GM19372 (cell line): ENCODE measurements around the gene PDK2.

ENCODE experiments used
- ATAC-seq: cut with Tn5 transposase; IDR thresholded peaks from one replicate; pipeline ENCODE4 v1.9.1; 2021; ENCODE audit warnings: mild to moderate bottlenecking, low read depth, moderate library complexity; ENCODE audit not compliant: unreplicated experiment

PDK2 gene

DNA sequence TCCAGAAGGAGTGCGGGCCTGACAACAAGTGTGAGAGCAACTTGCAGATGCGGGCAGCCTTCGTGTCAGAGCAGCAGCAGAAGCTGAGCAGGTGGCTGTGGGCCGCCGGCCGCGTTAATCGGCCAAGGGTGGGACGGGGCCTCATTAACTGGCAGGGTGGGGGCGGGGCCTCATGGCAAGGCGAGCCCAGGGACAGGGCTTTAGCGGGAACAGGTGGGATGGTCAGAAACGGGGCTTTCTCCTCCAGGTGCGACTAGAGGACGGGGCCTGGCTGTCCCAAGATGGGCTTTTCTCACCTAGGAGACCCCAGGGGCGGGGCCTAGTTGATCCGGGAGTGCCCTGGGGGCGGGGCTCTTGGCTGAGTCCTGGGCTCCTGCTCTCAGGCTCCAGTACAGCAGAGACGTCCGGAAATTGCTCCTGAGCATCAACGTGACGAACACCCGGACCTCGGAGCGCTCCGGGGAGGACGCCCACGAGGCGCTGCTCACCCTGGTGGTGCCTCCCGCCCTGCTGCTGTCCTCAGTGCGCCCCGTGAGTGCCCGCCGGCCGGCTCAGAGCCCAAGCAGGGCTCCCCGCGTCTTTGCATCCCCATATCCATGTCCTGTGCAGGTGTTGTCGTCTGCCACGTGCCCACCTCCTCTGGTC is 18.4 kb upstream of the PDK2 start:
- ATAC-seq: no peak

DNA sequence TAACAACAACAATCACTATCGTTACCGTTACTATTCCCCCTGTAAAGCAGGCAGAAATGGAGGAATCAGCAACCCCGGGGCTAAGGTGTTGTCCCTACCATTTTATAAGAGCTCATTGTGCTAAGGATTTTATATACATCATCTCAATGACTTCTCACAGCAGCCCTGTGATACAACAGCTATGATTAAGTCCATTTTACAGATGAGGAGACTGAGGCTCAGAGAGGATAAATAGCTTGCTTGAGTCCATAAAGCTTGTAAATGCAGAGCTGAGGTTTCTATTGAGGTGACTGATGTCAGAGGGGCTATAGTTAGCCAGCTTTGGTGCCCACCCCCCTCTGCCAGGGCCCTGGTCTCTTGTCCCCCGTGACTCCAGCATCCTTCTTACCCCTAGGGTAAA is 16.7 kb upstream of the PDK2 start:
- ATAC-seq: no peak

DNA sequence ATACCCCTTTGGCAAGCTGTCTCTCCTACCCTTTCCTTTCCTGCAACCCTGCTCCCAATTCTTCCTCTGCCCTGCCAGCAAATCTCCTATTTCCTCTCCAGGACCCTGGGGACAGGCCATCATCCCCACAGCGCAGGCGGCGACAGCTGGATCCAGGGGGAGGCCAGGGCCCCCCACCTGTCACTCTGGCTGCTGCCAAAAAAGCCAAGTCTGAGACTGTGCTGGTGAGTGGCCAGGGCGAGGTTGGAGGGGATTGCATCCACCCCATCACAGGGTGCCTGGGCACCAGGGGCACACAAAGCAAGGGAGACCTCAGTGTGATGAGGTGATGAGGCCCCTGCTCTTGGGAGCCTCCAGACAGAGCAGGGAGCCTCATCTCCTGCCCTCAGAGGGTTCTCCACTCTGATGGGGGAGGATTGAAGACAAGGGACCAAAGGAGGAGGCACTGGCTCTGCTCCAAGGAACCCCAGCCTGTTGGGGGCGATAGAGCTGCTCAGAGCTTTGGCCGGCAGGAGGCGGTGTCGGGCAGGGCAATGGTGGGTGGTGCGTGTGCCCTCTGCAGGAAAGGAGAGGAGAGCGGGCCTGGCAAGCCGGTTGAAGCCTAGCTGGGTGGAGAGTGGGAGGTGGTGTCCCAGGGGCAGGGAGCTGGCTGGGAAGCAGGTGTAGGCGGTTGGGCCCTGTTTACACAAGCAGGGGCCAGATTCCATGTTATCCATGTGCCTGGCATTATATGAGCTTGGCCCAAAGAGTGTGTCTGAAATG is 15.6 kb upstream of the PDK2 start:
- ATAC-seq: no peak

DNA sequence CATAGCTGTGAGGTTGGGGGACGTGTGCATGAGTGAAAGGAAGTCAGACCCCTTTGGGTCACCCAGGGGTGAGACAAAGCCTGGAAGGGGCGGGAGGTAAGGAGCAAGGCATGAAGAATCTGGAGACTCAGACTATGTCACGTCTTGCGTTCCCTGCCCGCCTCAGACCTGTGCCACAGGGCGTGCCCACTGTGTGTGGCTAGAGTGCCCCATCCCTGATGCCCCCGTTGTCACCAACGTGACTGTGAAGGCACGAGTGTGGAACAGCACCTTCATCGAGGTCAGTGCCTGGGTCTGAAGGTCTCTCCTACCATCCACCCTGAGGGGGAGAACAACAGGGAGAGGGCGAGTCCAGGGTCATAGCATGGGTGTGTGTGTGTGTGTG is 15.1 kb upstream of the PDK2 start:
- no peak for ATAC-seq

DNA sequence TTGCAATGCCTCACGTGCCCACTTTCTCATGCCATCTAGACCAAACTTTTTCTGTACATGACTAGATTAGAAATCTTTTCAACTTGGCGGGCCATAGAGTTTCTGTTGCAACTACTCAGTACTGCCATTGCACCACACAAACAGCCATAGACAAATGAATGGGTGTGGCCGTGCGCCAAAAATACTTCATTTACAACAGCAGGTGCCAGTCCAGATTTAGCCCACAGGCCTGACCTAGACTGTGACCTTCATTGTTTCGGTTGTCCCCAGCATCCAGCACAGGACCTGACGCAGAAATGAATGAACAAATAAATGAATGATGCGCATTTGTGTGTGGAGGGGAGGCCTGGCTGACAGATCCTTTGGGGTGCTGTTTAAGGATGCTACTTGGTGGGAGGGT is 14.3 kb upstream of the PDK2 start:
- ATAC-seq: no peak

DNA sequence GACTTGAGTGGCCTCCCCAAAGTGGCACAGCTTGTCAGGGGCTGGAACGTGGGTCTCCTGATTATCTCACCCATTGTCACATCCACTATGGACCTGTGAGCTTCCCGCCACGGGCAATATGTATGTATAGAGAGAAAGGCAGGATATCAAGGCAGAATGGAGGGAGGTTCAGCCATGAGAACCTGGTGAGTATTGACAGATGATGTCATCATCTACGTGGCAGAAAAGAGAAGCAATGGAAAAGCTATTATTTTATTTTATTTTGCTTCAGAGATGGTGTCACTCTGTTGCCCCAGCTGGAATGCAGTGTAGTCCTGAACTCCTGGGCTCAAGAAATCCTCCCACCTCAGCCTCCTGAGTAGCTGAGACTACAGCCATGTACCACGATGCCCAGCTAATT is 13.4 kb upstream of the PDK2 start:
- ATAC-seq: no peak

DNA sequence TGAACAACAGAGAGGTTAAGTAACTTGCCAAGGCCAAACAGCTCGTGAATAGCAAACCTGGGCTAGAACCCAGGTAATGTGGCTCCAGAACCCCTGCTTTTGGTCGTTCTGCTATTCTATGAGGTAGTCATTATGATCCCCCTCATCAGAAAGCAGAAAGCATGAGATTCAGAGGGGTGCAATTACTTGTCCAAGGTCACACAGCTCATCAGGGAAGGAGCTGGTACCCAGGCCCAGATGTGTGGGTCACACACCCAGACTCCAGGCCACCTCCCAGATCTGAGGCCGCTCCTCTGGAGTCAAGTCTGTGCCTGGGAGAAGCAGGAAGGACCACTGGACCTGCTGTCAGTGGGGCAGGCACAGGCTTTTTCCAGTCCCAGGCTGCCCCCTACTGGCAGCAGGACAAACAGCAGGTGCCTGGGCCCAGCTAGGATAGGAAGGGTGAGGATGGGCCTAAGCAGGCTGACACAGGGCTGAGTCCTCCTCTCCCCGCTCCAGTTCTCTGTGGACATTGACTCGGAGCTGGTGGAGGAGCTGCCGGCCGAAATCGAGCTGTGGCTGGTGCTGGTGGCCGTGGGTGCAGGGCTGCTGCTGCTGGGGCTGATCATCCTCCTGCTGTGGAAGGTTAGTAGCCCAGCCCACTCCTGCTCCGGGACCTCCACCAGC is 7.8 kb upstream of the PDK2 start:
- no peak for ATAC-seq

DNA sequence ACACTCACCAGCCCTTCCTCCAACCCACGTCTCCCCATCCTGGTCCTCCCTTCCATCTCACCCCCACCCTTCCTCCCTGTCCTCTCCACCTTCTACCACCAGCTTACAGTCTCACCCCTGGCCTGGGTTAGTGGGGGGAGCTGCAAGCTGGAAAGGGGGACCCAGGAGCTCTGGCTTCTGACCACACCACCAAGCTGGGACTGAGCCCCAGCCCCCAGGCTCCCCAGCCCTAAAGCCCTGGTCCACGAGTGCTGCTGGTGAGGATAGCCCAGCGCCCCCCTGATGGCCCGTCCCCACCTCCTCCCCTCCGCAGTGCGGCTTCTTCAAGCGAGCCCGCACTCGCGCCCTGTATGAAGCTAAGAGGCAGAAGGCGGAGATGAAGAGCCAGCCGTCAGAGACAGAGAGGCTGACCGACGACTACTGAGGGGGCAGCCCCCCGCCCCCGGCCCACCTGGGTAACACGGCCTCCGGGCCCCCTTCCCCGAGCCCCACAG is 7.2 kb upstream of the PDK2 start:
- ATAC-seq: no peak

DNA sequence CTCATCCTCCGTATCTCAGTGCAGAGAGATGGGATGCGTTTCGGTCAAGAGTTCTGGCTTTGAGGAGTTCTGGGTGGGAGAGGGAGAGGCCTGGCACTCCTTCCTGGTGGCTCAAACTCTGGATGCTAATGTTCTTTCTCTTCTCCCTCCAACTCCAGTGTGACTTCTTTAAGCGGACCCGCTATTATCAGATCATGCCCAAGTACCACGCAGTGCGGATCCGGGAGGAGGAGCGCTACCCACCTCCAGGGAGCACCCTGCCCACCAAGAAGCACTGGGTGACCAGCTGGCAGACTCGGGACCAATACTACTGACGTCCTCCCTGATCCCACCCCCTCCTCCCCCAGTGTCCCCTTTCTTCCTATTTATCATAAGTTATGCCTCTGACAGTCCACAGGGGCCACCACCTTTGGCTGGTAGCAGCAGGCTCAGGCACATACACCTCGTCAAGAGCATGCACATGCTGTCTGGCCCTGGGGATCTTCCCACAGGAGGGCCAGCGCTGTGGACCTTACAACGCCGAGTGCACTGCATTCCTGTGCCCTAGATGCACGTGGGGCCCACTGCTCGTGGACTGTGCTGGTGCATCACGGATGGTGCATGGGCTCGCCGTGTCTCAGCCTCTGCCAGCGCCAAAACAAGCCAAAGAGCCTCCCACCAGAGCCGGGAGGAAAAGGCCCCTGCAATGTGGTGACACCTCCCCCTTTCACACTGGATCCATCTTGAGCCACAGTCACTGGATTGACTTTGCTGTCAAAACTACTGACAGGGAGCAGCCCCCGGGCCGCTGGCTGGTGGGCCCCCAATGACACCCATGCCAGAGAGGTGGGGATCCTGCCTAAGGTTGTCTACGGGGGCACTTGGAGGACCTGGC is 6.0 kb upstream of the PDK2 start:
- no peak for ATAC-seq

DNA sequence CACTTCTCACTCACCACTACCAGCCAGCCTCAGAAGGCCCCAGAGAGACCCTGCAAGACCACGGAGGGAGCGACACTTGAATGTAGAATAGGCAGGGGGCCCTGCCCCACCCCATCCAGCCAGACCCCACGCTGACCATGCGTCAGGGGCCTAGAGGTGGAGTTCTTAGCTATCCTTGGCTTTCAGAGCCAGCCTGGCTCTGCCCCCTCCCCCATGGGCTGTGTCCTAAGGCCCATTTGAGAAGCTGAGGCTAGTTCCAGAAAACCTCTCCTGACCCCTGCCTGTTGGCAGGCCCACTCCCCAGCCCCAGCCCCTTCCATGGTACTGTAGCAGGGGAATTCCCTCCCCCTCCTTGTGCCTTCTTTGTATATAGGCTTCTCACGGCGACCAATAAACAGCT is 5.1 kb upstream of the PDK2 start:
- no peak for ATAC-seq

DNA sequence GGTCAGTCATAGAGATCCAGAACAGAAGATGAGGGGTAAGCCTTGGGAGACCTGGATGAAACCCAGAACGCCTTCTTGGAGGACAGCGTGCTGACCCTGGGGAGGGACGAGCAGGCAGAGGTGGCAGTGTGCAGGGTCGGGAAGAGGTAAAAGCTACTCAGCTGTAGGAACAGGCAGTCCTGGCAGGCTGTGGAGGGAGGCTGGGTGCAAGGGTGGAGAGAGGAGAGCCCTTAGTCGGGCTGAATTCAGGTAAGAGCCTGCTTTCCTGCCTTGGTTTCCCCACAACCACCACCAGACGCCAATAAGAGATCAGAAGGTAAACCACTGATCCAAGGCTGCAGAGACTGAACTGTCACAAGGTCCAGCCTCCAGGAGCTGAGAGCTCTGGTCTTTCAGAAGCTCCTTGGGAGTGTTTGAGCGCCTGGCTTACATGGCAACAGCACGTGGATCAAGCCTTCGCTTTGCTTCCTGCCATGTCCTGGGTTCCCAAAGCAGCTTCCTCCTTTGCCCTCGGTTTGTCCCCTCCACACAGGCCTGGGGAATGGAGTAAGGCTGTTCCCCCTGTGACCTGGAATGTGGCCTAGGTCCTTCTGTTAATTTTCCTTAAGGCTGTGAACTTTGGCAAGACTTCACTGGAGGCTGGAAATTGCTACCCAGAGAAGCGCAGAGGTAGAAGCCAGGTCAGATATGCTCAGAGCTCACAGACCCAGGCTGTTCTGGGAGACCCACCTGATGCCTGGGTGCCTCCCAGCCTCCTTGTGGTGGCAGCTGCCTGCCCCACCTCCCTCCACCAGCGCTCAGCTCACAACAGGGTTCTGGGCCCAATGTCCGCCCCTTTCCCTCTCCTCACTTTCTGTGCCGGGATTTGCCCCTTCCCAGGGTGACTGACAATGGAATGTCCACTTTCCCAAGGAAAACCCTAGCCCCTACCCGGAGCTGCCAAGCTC is 3.9 kb upstream of the PDK2 start:
- no peak for ATAC-seq

DNA sequence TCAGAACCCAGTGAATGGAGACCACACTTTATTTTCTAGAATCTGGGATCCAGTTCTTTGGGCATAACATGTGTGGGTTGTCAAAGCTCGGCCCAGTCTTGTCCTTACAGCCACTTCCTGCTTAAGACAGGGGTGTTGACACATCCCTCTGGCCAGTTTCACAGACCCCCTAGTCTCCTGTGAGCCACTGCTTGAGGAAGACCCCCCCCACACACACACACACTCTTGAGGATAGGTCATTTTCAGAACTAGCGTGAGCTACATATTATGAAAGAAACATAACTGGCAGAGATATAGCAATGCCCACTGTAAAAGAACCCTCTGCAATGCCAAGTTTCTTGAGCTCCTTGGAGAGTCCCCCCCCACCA is 3.2 kb upstream of the PDK2 start:
- no peak for ATAC-seq

DNA sequence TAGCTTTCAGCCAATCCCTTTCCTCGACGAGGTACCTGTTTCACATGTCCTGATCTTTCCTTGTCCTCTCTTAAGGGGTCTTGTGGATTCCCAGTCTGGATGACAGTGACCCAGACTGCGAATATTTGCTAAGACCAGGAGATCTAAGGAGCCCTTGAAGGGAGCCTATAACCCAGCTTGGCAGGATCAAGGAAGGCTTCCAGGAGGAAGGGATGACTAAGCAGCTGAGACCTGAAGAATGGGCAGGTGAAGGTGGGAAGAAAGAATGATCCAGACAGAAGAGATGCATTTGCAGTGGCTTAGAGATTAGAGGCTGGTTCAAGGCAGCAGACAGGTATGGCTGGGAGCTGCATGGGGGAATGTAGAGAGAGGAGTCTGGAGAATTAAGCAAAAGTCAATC is 1.9 kb upstream of the PDK2 start:
- ATAC-seq: no peak

DNA sequence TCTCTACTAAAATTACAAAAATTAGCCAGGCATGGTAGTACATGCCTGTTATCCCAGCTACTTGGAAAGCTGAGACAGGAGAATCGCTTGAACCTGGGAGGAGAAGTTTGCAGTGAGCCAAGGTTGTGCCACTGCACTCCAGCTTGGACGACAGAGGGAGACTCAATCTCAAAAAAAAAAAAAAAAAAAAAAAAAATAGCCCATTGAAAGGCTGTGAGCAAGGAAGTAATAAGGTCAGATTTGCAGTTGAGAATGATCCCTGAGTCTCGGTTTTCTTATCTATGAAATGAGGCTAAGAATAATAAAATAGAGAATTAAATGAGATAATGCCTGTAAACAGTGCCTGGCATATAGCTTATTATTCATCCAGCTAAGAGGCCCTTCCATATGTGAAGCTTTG is 1.3 kb upstream of the PDK2 start:
- no peak for ATAC-seq

DNA sequence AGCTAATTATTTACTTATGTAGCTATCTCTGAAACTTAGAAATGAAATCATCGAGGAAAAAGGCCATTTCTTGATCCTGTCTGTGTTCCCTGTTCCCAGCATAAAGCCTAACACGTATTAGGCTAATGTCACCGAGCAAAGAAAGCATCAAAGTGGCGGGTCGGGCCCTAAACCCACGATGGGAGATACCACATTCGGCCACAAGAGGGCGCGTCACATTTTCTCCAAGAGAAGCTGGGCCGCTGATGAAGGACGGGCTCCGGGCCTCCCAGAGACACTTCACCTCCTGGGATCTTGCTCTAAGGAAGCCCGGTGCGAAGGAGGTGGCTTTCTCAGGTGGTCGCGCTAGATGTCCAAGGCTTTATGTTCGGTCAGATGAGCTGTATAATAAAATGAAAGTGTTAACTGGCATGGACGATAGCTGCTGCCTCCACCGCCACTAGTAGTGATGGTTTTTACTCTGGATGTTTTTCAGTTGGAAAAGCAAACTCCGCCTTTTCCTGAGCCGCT is 853 bp upstream of the PDK2 start:
- no peak for ATAC-seq

DNA sequence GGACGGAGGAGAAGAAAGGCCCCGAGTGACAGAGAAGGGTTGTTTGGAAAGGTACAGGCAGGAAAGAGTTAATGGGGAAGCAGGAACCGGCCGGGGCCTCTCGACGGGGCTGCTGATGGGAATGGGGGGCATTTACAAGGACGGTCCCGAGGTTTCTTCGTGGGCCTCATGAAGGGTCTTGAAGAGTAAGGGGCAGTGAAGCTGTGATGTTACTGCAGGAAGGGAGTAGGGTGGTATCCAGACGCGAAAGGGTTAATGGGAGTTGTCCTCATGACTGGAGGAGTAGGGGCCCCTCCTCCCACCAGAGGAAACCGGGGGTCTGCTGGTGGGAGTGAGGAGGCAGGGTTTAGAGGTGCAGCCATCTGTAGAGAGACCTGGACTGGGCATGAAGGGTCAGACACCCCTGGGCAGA is 481 bp downstream of the PDK2 start:
- ATAC-seq: no peak

DNA sequence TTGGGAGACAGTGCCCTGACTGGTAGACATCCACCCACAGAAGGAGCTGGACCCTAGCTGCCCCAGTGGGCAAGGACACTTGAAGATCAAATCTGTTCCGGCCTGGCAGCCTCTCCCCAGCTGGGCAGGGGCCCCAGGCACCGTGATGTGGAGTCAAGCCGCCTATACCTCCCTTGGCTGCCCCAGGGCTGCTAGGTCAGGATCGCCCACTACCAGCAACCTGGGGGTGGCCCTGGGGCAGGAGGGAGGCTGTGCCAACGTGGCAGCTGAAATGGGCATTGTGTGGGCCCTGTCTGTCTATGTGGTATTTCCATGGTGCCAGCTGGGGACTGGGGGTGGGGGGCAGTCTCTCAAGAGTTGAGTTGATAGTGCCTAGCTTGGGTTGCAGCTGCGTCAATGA is 941 bp downstream of the PDK2 start:
- no peak for ATAC-seq

DNA sequence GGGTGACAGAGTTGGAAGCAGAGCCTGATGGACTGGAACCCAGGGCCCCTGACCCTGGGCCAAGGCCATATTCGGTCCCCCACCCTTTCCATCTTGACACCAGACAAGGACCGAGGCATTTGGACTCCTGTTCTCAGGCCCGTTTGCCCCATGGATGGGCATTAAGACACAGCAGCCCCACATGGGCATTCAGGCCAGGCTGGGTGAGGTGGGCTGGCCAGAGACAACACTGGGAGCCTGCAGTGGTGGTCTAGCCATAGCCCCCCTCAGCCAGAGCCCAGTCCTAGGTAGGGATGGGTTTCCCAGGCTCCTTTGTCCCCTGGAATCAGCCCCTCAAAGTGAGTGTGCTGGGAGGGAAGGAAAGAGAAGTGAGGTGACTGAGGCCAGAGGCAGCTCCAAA is 1.6 kb downstream of the PDK2 start:
- ATAC-seq: no peak

DNA sequence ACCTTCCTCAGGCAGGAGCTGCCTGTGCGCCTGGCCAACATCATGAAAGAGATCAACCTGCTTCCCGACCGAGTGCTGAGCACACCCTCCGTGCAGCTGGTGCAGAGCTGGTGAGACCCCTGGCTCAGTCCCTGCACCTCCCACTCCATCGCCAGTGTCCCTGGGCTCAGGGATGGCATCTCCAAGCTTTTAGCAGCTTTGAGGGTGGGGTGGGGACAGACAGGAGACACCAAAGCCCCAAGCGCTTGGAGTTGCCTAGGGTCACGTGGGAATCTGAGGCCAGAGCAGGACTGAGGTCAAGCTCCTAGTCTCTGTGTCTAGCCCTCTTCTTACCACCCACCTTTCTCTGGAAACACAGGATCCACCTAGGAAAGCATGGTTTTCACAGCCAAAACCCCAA is 2.3 kb downstream of the PDK2 start:
- ATAC-seq: no peak

DNA sequence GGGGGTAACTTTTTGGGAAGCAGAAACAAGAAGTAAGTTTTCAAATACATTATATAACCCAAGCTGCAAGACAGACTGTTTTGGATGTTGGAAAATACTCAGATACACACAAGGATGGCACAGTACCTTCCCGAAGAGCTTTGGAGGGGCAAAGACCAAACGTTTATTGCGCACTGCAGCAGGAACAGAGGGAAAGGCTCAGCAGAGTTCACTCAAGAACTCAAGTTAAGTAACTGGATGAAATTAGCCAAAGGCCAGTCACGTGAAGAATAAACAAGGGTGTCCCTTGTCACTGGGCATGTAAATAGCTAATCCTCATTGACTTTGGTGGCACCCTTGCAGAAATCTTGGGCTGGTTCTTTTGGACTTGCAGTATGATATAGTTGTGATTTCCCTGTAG is 2.8 kb downstream of the PDK2 start:
- no peak for ATAC-seq
